ENCODE measurements around the gene TMTC1. TPM values are rescaled to one million over a fixed set of nuclear protein-coding genes. Genes with fewer than 3 reads are reported as not detected.

Gene TMTC1
- total RNA-seq = 23.2 and 26.6 TPM in 2 replicates

GRCh38 chr12:29783773-29784666 is at the start of gene TMTC1:
TSS of gene TMTC1 (minus strand) at chr12:29783942. CDS start at chr12:29783751, 191 bp downstream.

GRCh38 chr12:29497588-29497987 is 286.2 kb downstream of the TMTC1 start, which contains the start of gene OVCH1:
TSS of gene OVCH1 (minus strand) at chr12:29497686. CDS start at chr12:29497686, 0 bp downstream.

